ENCODE data around the gene ARHGAP6. TPM values are rescaled to one million over a fixed set of nuclear protein-coding genes. Genes with fewer than 3 reads are reported as not detected.
A peak's percentile ranks its signal among the peaks of the same experiment; 100 is the strongest.

ARHGAP6 gene
- total and polyA plus RNA-seq, 9 of the 15 experiments (the other 6 are each of a cell fraction or from before 2014, with no cell fraction given): 12.5 to 63.6 (median 41.8) TPM

GRCh38 chrX:11374570-11374969, 291.1 kb downstream of the ARHGAP6 start (continued):
- TF ChIP-seq RERE (CRISPR knock-in tag; IDR thresholded peaks at IDR 0.05; ENCODE audit: borderline replicate concordance): no peak
- no peak for TF ChIP-seq FOXM1 (IDR thresholded peaks at IDR 0.05; ENCODE audit: low read depth)
- no peak for TF ChIP-seq FOXM1 (CRISPR knock-in tag; IDR thresholded peaks at IDR 0.05; ENCODE audit: low read depth)
- TF ChIP-seq HNRNPUL1 (IDR thresholded peaks at IDR 0.05; ENCODE audit: low read length): no peak
- TF ChIP-seq, protein P1, sequence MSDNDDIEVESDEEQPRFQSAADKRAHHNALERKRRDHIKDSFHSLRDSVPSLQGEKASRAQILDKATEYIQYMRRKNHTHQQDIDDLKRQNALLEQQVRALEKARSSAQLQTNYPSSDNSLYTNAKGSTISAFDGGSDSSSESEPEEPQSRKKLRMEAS (CRISPR knock-in tag; IDR thresholded peaks at IDR 0.05): no peak
- no peak for TF ChIP-seq CBFA2T3 (IDR thresholded peaks at IDR 0.05)
- TF ChIP-seq RBM14 (IDR thresholded peaks at IDR 0.05; ENCODE audit: borderline replicate concordance, insufficient read depth, low read depth, low read length): no peak
- TF ChIP-seq ARID2 (IDR thresholded peaks at IDR 0.05): no peak
- peak; percentile 36 for TF ChIP-seq CCNT2 (IDR thresholded peaks at IDR 0.05; ENCODE audit: borderline replicate concordance, extremely low read depth, insufficient read length, low read depth, low read length)
- TF ChIP-seq MLX (CRISPR knock-in tag; conservative IDR thresholded peaks at IDR 0.05): no peak
- TF ChIP-seq CBFB (CRISPR knock-in tag; IDR thresholded peaks at IDR 0.05): no peak
- TF ChIP-seq, protein P2, sequence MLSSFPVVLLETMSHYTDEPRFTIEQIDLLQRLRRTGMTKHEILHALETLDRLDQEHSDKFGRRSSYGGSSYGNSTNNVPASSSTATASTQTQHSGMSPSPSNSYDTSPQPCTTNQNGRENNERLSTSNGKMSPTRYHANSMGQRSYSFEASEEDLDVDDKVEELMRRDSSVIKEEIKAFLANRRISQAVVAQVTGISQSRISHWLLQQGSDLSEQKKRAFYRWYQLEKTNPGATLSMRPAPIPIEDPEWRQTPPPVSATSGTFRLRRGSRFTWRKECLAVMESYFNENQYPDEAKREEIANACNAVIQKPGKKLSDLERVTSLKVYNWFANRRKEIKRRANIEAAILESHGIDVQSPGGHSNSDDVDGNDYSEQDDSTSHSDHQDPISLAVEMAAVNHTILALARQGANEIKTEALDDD (IDR thresholded peaks at IDR 0.05): peak; percentile 70; the same call in 1 of the 2 replicates
- TF ChIP-seq, protein P3, sequence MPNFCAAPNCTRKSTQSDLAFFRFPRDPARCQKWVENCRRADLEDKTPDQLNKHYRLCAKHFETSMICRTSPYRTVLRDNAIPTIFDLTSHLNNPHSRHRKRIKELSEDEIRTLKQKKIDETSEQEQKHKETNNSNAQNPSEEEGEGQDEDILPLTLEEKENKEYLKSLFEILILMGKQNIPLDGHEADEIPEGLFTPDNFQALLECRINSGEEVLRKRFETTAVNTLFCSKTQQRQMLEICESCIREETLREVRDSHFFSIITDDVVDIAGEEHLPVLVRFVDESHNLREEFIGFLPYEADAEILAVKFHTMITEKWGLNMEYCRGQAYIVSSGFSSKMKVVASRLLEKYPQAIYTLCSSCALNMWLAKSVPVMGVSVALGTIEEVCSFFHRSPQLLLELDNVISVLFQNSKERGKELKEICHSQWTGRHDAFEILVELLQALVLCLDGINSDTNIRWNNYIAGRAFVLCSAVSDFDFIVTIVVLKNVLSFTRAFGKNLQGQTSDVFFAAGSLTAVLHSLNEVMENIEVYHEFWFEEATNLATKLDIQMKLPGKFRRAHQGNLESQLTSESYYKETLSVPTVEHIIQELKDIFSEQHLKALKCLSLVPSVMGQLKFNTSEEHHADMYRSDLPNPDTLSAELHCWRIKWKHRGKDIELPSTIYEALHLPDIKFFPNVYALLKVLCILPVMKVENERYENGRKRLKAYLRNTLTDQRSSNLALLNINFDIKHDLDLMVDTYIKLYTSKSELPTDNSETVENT (CRISPR knock-in tag; IDR thresholded peaks at IDR 0.05): no peak
- peak; percentile 50 for TF ChIP-seq MEIS2 (IDR thresholded peaks at IDR 0.05; ENCODE audit: partially characterized antibody)
- peak; percentile 58 for TF ChIP-seq TCF3 (CRISPR knock-in tag; IDR thresholded peaks at IDR 0.05)
- no peak for TF ChIP-seq ZNF57 (CRISPR knock-in tag; IDR thresholded peaks at IDR 0.05)
- TF ChIP-seq TEAD2 (tag; IDR thresholded peaks at IDR 0.05): no peak
- TF ChIP-seq SMARCA5 (IDR thresholded peaks at IDR 0.05): no peak
